ENCODE measurements around the gene FMN2. TPM values are rescaled to one million over a fixed set of nuclear protein-coding genes. Genes with fewer than 3 reads are reported as not detected.
A peak's percentile ranks its signal among the peaks of the same experiment; 100 is the strongest.

Gene FMN2
- total RNA-seq, 1 donor from 2014 or later = 3.5 TPM

DNA sequence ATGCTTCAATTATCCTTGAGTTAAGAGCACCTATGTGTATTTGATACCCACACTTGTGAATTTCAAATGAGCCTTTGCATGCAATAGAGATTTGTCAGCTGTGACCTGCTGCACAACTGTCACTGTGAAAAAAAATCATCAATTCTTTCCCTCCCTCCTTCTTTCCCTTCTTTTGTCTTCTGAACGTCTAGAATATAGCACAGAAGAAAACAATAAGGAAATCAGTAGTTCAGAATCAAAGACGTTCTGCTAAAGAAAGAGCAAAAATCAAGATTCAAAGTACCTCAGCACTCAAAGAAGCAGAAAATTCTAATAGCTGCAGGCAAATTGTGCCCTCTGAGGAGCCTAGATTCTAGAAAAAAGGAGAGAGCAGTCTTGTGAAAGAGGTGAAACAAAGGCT lies 1.7 kb upstream of the FMN2 start:
- Mint-ChIP-seq H3K9me3 (ENCODE audit: low read depth) (no peaks in the 10 kb centered on the region), H3K36me3 (ENCODE audit: low read depth) (no peaks in the 10 kb centered on the region), H3K4me1 (ENCODE audit: low read depth) (peaks cover 20% of the 10 kb centered on the region), H3K27me3 (ENCODE audit: low read depth) (peaks cover 4% of the 10 kb centered on the region), H3K4me3 (ENCODE audit: unreplicated experiment) (no peak overlapping the region), H3K27ac (ENCODE audit: unreplicated experiment) (no peak overlapping the region)
- TF ChIP-seq, protein P1, sequence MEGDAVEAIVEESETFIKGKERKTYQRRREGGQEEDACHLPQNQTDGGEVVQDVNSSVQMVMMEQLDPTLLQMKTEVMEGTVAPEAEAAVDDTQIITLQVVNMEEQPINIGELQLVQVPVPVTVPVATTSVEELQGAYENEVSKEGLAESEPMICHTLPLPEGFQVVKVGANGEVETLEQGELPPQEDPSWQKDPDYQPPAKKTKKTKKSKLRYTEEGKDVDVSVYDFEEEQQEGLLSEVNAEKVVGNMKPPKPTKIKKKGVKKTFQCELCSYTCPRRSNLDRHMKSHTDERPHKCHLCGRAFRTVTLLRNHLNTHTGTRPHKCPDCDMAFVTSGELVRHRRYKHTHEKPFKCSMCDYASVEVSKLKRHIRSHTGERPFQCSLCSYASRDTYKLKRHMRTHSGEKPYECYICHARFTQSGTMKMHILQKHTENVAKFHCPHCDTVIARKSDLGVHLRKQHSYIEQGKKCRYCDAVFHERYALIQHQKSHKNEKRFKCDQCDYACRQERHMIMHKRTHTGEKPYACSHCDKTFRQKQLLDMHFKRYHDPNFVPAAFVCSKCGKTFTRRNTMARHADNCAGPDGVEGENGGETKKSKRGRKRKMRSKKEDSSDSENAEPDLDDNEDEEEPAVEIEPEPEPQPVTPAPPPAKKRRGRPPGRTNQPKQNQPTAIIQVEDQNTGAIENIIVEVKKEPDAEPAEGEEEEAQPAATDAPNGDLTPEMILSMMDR (IDR thresholded peaks at IDR 0.05) = no peak
- no peak for DNase-seq (ENCODE audit: low spot score)

DNA sequence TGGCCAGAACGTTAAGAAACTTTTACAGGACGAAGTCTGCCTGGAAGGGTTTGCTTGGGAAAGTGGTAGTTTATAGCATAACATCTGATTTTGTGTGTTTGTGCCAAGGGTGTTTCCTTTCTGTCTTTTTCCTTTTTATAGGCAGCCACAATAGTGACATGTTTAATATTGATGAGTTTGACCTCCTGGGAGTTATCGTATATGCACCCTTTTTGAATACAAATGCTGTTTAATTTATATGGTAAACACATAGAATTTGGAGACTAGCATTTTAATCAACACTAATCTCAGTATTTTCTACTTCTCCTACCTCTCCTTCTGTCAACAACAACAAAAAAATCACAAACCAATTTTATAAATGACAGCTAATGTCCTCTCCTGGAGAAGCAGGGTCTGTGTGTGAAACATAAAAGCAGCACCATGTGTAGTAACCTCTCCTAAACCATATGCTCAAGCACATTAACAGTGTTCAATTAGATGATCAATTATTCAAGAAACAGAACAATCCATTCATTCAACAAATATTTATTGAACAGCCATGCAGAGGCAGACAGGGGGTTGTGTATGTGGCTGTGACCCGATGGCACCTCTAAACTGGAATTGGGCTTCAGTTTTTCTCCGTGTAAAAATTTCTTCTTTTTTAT lies 604 bp upstream of the FMN2 start:
- H3K27me3 Mint-ChIP-seq (ENCODE audit: low read depth) = peaks cover 4% of the 10 kb centered on the region
- TF ChIP-seq, protein P1 (IDR thresholded peaks at IDR 0.05) = no peak
- H3K4me1 Mint-ChIP-seq (ENCODE audit: low read depth) = peaks cover 27% of the 10 kb centered on the region
- no peak for DNase-seq (ENCODE audit: low spot score)
- no peaks in the 10 kb centered on the region for H3K36me3 Mint-ChIP-seq (ENCODE audit: low read depth)
- no peaks in the 10 kb centered on the region for H3K9me3 Mint-ChIP-seq (ENCODE audit: low read depth)
- peak overlapping the region; percentile 82 for H3K4me3 Mint-ChIP-seq (ENCODE audit: unreplicated experiment)
- H3K27ac Mint-ChIP-seq (ENCODE audit: unreplicated experiment) = no peak overlapping the region

DNA sequence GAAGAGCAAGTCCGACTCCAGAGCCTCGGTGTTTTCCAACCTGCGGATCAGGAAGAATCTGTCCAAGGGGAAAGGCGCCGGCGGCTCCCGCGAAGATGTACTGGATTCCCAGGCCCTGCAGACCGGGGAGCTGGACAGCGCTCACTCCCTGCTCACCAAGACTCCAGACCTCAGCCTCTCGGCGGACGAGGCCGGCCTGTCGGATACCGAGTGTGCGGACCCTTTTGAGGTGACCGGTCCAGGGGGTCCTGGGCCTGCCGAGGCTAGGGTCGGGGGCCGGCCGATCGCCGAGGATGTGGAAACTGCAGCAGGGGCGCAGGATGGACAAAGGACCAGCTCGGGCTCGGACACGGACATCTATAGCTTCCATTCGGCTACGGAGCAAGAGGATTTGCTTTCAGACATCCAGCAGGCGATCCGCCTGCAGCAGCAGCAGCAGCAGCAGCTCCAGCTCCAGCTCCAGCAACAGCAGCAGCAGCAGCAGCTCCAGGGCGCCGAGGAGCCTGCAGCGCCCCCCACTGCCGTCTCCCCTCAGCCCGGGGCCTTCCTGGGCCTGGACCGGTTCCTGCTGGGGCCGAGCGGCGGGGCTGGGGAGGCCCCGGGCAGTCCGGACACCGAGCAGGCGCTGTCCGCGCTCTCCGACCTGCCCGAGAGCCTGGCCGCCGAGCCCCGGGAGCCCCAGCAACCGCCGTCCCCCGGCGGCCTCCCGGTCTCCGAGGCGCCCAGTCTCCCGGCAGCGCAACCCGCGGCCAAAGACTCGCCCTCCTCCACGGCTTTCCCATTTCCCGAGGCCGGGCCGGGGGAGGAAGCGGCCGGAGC lies 827 bp downstream of the FMN2 start:
- peak; percentile 92 for DNase-seq (ENCODE audit: low spot score)
- TF ChIP-seq, protein P1 (IDR thresholded peaks at IDR 0.05) = peak; percentile 77
- Mint-ChIP-seq H3K4me1 (ENCODE audit: low read depth) (peaks cover 19% of the 10 kb centered on the region), H3K27ac (ENCODE audit: unreplicated experiment) (peak overlapping the region; percentile 65), H3K36me3 (ENCODE audit: low read depth) (no peaks in the 10 kb centered on the region), H3K27me3 (ENCODE audit: low read depth) (peaks cover 4% of the 10 kb centered on the region), H3K4me3 (ENCODE audit: unreplicated experiment) (peak overlapping the region; percentile 82), H3K9me3 (ENCODE audit: low read depth) (no peaks in the 10 kb centered on the region)

DNA sequence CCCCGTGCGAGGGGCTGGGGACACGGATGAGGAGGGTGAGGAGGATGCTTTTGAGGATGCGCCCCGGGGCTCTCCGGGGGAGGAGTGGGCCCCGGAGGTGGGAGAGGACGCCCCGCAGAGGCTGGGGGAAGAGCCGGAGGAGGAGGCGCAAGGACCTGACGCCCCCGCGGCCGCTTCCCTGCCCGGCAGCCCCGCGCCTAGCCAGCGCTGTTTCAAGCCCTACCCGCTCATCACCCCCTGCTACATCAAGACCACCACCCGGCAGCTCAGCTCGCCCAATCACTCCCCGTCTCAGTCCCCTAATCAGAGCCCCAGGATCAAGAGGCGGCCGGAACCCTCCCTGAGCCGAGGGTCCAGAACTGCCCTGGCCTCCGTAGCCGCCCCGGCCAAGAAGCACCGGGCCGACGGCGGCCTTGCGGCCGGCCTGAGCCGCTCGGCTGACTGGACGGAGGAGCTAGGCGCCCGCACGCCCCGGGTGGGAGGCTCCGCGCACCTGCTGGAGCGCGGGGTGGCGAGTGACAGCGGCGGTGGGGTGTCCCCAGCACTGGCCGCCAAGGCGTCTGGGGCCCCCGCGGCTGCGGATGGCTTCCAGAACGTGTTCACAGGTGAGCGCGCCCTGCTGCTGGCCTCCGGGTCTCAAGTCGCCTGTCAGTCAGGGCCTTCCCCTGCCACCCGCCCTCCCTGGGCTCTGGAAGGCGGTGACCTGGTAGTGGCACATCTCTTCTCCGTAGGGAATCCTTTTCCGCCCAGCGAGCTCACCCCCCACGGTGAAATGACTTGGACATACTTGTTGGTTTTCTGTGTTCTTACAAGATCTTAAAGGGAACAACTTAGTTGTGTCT lies 1.7 kb downstream of the FMN2 start:
- H3K4me1 Mint-ChIP-seq (ENCODE audit: low read depth) = peaks cover 19% of the 10 kb centered on the region
- TF ChIP-seq, protein P1 (IDR thresholded peaks at IDR 0.05) = no peak
- H3K36me3 Mint-ChIP-seq (ENCODE audit: low read depth) = no peaks in the 10 kb centered on the region
- H3K9me3 Mint-ChIP-seq (ENCODE audit: low read depth) = no peaks in the 10 kb centered on the region
- peak overlapping the region; percentile 74 for H3K27ac Mint-ChIP-seq (ENCODE audit: unreplicated experiment)
- peak overlapping the region; percentile 80 for H3K4me3 Mint-ChIP-seq (ENCODE audit: unreplicated experiment)
- H3K27me3 Mint-ChIP-seq (ENCODE audit: low read depth) = peaks cover 4% of the 10 kb centered on the region
- DNase-seq (ENCODE audit: low spot score) = no peak
